Measurements from ENCODE around the gene SYNE2. TPM values are rescaled to one million over a fixed set of nuclear protein-coding genes. Genes with fewer than 3 reads are reported as not detected.

SYNE2 gene
- total RNA-seq, 1 experiment from 2014 or later: 37.5 TPM

GRCh38 chr14:64069634-64070359 lies 217.0 kb downstream of the SYNE2 start:
- Histone ChIP-seq H3K27ac (ENCODE audit: low read length) (no peak overlapping the region), H3K36me3 (ENCODE audit: control insufficient read depth, insufficient read depth, low read length) (no peaks in the 10 kb centered on the region; the same call in 1 of the 2 replicates), H3K4me1 (ENCODE audit: control insufficient read depth, insufficient read depth, low read length) (no peaks in the 10 kb centered on the region; the same call in 1 of the 2 replicates), H3K4me3 (ENCODE audit: low read depth in 2 of 2, low read length in 2 of 2) (no peak overlapping the region), H3K27me3 (ENCODE audit: control insufficient read depth, insufficient read depth, low read length) (no peaks in the 10 kb centered on the region), H3K9me3 (ENCODE audit: control insufficient read depth, insufficient read depth, low read depth, low read length) (no peaks in the 10 kb centered on the region)
- ChIA-PET POLR2A (no interaction called here), CTCF (no interaction called here)
- intact Hi-C loops (cut with micrococcal nuclease; ENCODE audit: unreplicated experiment) (no loop called here), in situ Hi-C loops (cut with HindIII; ENCODE audit: low pct_unique_long_range_greater_than_20kb, low sequenced_read_pairs) (no loop called here)
- DNase-seq (ENCODE audit: low read depth, low spot score) (no peak), ATAC-seq (no peak)
- TF ChIP-seq REST (IDR thresholded peaks at IDR 0.05; ENCODE audit: insufficient read depth in 1 of 2, low read depth in 2 of 2, low read length in 1 of 2): no peak
- no peak for TF ChIP-seq POLR2AphosphoS5 (IDR thresholded peaks at IDR 0.05; ENCODE audit: low read depth, low read length)
- TF ChIP-seq TCF7L2 (IDR thresholded peaks at IDR 0.05; ENCODE audit: low read depth, low read length): no peak
- no peak for TF ChIP-seq CTCF (IDR thresholded peaks at IDR 0.05)
- TF ChIP-seq SIN3A (IDR thresholded peaks at IDR 0.05; ENCODE audit: borderline replicate concordance, insufficient read depth, low read depth, low read length): no peak
- BruUV-seq (replicated peaks): no TSS peak

GRCh38 chr14:64074961-64075612 lies 222.3 kb downstream of the SYNE2 start:
- TF ChIP-seq TCF7L2 (IDR thresholded peaks at IDR 0.05; ENCODE audit: low read depth, low read length) (no peak), REST (IDR thresholded peaks at IDR 0.05; ENCODE audit: insufficient read depth in 1 of 2, low read depth in 2 of 2, low read length in 1 of 2) (no peak), CTCF (IDR thresholded peaks at IDR 0.05) (no peak), POLR2AphosphoS5 (IDR thresholded peaks at IDR 0.05; ENCODE audit: low read depth, low read length) (no peak), SIN3A (IDR thresholded peaks at IDR 0.05; ENCODE audit: borderline replicate concordance, insufficient read depth, low read depth, low read length) (no peak)
- intact Hi-C loops (cut with micrococcal nuclease; ENCODE audit: unreplicated experiment): no loop called here
- H3K36me3 ChIP-seq (ENCODE audit: control insufficient read depth, insufficient read depth, low read length): peaks cover 2% of the 10 kb centered on the region; the same call in 1 of the 2 replicates
- no peaks in the 10 kb centered on the region; the same call in 1 of the 2 replicates for H3K4me1 ChIP-seq (ENCODE audit: control insufficient read depth, insufficient read depth, low read length)
- DNase-seq (ENCODE audit: low read depth, low spot score) (peak; percentile 61), ATAC-seq (peak; percentile 97)
- POLR2A ChIA-PET: no interaction called here
- no peaks in the 10 kb centered on the region for H3K27me3 ChIP-seq (ENCODE audit: control insufficient read depth, insufficient read depth, low read length)
- H3K9me3 ChIP-seq (ENCODE audit: control insufficient read depth, insufficient read depth, low read depth, low read length): no peaks in the 10 kb centered on the region
- no TSS peak for BruUV-seq (replicated peaks)
- CTCF ChIA-PET: no interaction called here
- H3K4me3 ChIP-seq (ENCODE audit: low read depth in 2 of 2, low read length in 2 of 2): no peak overlapping the region
- in situ Hi-C loops (cut with HindIII; ENCODE audit: low pct_unique_long_range_greater_than_20kb, low sequenced_read_pairs): no loop called here
- H3K27ac ChIP-seq (ENCODE audit: low read length): 0 out of 2 replicates have a peak overlapping the region, but pooled peaks have one; percentile 44

All from Panc1 (cell line).